Hepatocyte (in vitro differentiated cells): ENCODE measurements around the gene BRINP3. TPM values are rescaled to one million over a fixed set of nuclear protein-coding genes. Genes with fewer than 3 reads are reported as not detected.
A peak's percentile ranks its signal among the peaks of the same experiment; 100 is the strongest.

Experiments used
- DNase-seq: peaks from one replicate; pipeline ENCODE4 v3.0.0-alpha.2; 2016; ENCODE audit warnings: low spot score
- H2AFZ ChIP-seq: fragments of 200-600 bp; sonication (generic); 2 replicates; pipeline ENCODE4 v1.6.0; 2016; ENCODE audit warnings: antibody characterized with exemption, mild to moderate bottlenecking
- H3K27ac ChIP-seq: fragments of 200-600 bp; sonication (generic); 2 replicates; pipeline ENCODE4 v1.5.1; 2016; ENCODE audit warnings: mild to moderate bottlenecking
- H3K27me3 ChIP-seq: fragments of 200-600 bp; sonication (generic); 2 replicates; pipeline ENCODE4 v1.6.1; 2016
- H3K36me3 ChIP-seq: fragments of 200-600 bp; sonication (generic); replicated peaks from 2 replicates; pipeline ENCODE4 v1.5.1; 2016; ENCODE audit warnings: low read depth; ENCODE audit not compliant: insufficient read depth
- H3K4me1 ChIP-seq: fragments of 200-600 bp; sonication (generic); 2 replicates; pipeline ENCODE4 v1.5.1; 2016; ENCODE audit warnings: mild to moderate bottlenecking, moderate library complexity; ENCODE audit not compliant: insufficient read depth
- H3K4me2 ChIP-seq: fragments of 200-600 bp; sonication (generic); 2 replicates; pipeline ENCODE4 v1.6.0; 2016
- H3K4me3 ChIP-seq: fragments of 200-600 bp; sonication (generic); 2 replicates; pipeline ENCODE4 v1.5.1; 2016; ENCODE audit warnings: mild to moderate bottlenecking
- H3K79me2 ChIP-seq: fragments of 200-600 bp; sonication (generic); 2 replicates; pipeline ENCODE4 v1.6.0; 2017; ENCODE audit warnings: mild to moderate bottlenecking
- H3K9me2 ChIP-seq: fragments of 200-600 bp; sonication (generic); replicated peaks from 2 replicates; pipeline ENCODE4 v1.6.0; 2017; ENCODE audit warnings: mild to moderate bottlenecking; ENCODE audit not compliant: insufficient read depth
- H3K9me3 ChIP-seq: fragments of 200-600 bp; sonication (generic); 2 replicates; pipeline ENCODE4 v1.5.1; 2016; ENCODE audit warnings: low read depth, mild to moderate bottlenecking
- H4K20me1 ChIP-seq: fragments of 200-600 bp; sonication (generic); 2 replicates; pipeline ENCODE4 v1.6.0; 2016; ENCODE audit warnings: mild to moderate bottlenecking; ENCODE audit not compliant: insufficient read depth, poor library complexity, severe bottlenecking
- CTCF ChIP-seq: fragments of 200-600 bp; sonication (generic); IDR thresholded peaks from 2 replicates; pipeline ENCODE4 v1.5.1; 2016; ENCODE audit warnings: antibody characterized with exemption, mild to moderate bottlenecking; ENCODE audit not compliant: poor library complexity
- EZH2 ChIP-seq: fragments of 200-600 bp; sonication (generic); IDR thresholded peaks from 2 replicates; pipeline ENCODE4 v1.6.1; 2016; ENCODE audit warnings: antibody characterized with exemption, mild to moderate bottlenecking, borderline replicate concordance
- EZH2phosphoT487 ChIP-seq: fragments of 200-600 bp; sonication (generic); IDR thresholded peaks from one replicate; pipeline ENCODE4 v1.6.1; 2018; ENCODE audit warnings: antibody characterized with exemption, mild to moderate bottlenecking, low read depth, moderate library complexity; ENCODE audit not compliant: unreplicated experiment, severe bottlenecking
- WGBS: methylation state at CpG from one replicate; pipeline ENCODE4 v1.1.6; 2016; ENCODE audit warnings: low lambda C conversion rate; ENCODE audit errors: missing lambda C conversion rate; 5-methylcytosine and 5-hydroxymethylcytosine counted together
- polyA plus RNA-seq: library from polyadenylated mRNA; unstranded; fragments of >200 nt; fragmentation: Nextera tagmentation; extraction: Ambion mirVana; gene quantifications from 2 replicates; pipeline ENCODE4 v1.2.1, GENCODE V29; 2016
- total RNA-seq: library from RNA; depleted of rRNA; stranded (reverse); fragments of >200 nt; gene quantifications from 2 replicates; pipeline ENCODE4 v1.2.3, GENCODE V29; 2014

The BRINP3 gene
- total and polyA plus RNA-seq, 2 experiments from 2014 or later, result 15.3 to 37.9 TPM

GRCh38 chr1:190474650-190475211 lies 2.9 kb downstream of the BRINP3 start:
- no peak for TF ChIP-seq EZH2
- TF ChIP-seq CTCF, result no peak
- TF ChIP-seq EZH2phosphoT487, result no peak
- WGBS, result 2% methylated on average over 13 of the region's 13 CpGs
- H3K4me3 ChIP-seq, result peak overlapping the region; percentile 28
- H2AFZ ChIP-seq, result peak overlapping the region; percentile 30
- H3K27ac ChIP-seq, result peak overlapping the region; percentile 75
- DNase-seq, result peak; percentile 39
- no peaks in the 10 kb centered on the region for H3K9me2 ChIP-seq
- H3K9me3 ChIP-seq, result no peaks in the 10 kb centered on the region
- no peaks in the 10 kb centered on the region for H3K36me3 ChIP-seq
- H3K79me2 ChIP-seq, result peaks cover 19% of the 10 kb centered on the region
- H3K4me1 ChIP-seq, result no peaks in the 10 kb centered on the region
- no peaks in the 10 kb centered on the region for H4K20me1 ChIP-seq
- H3K4me2 ChIP-seq, result peak overlapping the region; percentile 84
- peaks cover 26% of the 10 kb centered on the region for H3K27me3 ChIP-seq

GRCh38 chr1:190474010-190474409 lies 3.7 kb downstream of the BRINP3 start:
- Histone ChIP-seq H3K79me2 (peaks cover 23% of the 10 kb centered on the region), H3K9me2 (no peaks in the 10 kb centered on the region), H3K4me1 (no peaks in the 10 kb centered on the region), H4K20me1 (no peaks in the 10 kb centered on the region), H3K4me2 (peak overlapping the region; percentile 84), H3K9me3 (no peaks in the 10 kb centered on the region), H3K36me3 (no peaks in the 10 kb centered on the region), H2AFZ (peak overlapping the region; percentile 30), H3K27me3 (peaks cover 26% of the 10 kb centered on the region), H3K4me3 (peak overlapping the region; percentile 28), H3K27ac (peak overlapping the region; percentile 75)
- no peak for TF ChIP-seq EZH2
- no peak for TF ChIP-seq EZH2phosphoT487
- TF ChIP-seq CTCF, result no peak
- 70% methylated on average over 2 of the region's 2 CpGs for whole genome bisulfite sequencing
- no peak for DNase-seq

- Histone ChIP-seq H3K27ac (no peak overlapping the region), H3K4me3 (no peak overlapping the region), H2AFZ (no peak overlapping the region), H3K36me3 (no peaks in the 10 kb centered on the region), H3K9me2 (no peaks in the 10 kb centered on the region), H3K9me3 (no peaks in the 10 kb centered on the region), H3K27me3 (peaks cover 25% of the 10 kb centered on the region), H3K79me2 (peaks cover 23% of the 10 kb centered on the region), H4K20me1 (no peaks in the 10 kb centered on the region), H3K4me1 (no peaks in the 10 kb centered on the region), H3K4me2 (peak overlapping the region; percentile 84)
- no peak for TF ChIP-seq CTCF
- TF ChIP-seq EZH2, result no peak
- no peak for TF ChIP-seq EZH2phosphoT487
- WGBS, result 82% methylated on average over 1 of the region's 1 CpG
- DNase-seq, result no peak
Observed at GRCh38 chr1:190472494-190472893, 5.2 kb downstream of the BRINP3 start.
